HepG2 (cell line): Measurements from ENCODE around the gene PDYN. TPM values are rescaled to one million over a fixed set of nuclear protein-coding genes. Genes with fewer than 3 reads are reported as not detected.
A peak's percentile ranks its signal among the peaks of the same experiment; 100 is the strongest.

ENCODE experiments used
- CAMTA2 ChIP-seq: sonication (generic); formaldehyde crosslinking; IDR thresholded peaks from 2 replicates; pipeline ENCODE4 v1.4.0; 2020; ENCODE audit warnings: mild to moderate bottlenecking, missing genetic modification reagents, borderline replicate concordance
- CREB1 ChIP-seq, 2 experiments: fragments of 450-650 bp in 1 of 2; IDR thresholded peaks; 2 replicates each; pipeline ENCODE4 v1.6.1; 2016 to 2017; ENCODE audit warnings: control low read depth in 1 of 2, mild to moderate bottlenecking in 1 of 2, missing compliant biosample characterization in 1 of 2, missing genetic modification characterization in 1 of 2
- DR1 ChIP-seq: sonication (generic); formaldehyde crosslinking; IDR thresholded peaks from 2 replicates; pipeline ENCODE4 v1.8.0; 2021; ENCODE audit warnings: mild to moderate bottlenecking, missing genetic modification reagents, inconsistent platforms
- FOXK2 ChIP-seq: fragments of 450-650 bp; IDR thresholded peaks from 2 replicates; pipeline ENCODE4 v1.6.1; 2016
- HOXA7 ChIP-seq: sonication (generic); formaldehyde crosslinking; IDR thresholded peaks from 2 replicates; pipeline ENCODE4 v1.8.1; 2022; ENCODE audit warnings: mild to moderate bottlenecking, missing genetic modification reagents, moderate library complexity
- MIXL1 ChIP-seq: IDR thresholded peaks from 2 replicates; pipeline ENCODE4 v1.6.1; 2016
- WIZ ChIP-seq: sonication (generic); formaldehyde crosslinking; IDR thresholded peaks from 2 replicates; pipeline ENCODE4 v1.5.1; 2020; ENCODE audit warnings: mild to moderate bottlenecking, missing genetic modification reagents
- ZKSCAN1 ChIP-seq: fragments of 150-350 bp; IDR thresholded peaks from 2 replicates; pipeline ENCODE4 v1.6.1; 2014; ENCODE audit warnings: low read length
- ZMAT3 ChIP-seq: sonication (generic); formaldehyde crosslinking; conservative IDR thresholded peaks from 2 replicates; pipeline ENCODE4 v1.7.0; 2021; ENCODE audit warnings: missing genetic modification reagents
- ZNF484 ChIP-seq: sonication (generic); formaldehyde crosslinking; IDR thresholded peaks from 2 replicates; pipeline ENCODE4 v1.5.1; 2020; ENCODE audit warnings: mild to moderate bottlenecking, low read depth, missing genetic modification reagents, borderline replicate concordance
- ZNF747 ChIP-seq: sonication (generic); formaldehyde crosslinking; IDR thresholded peaks from 2 replicates; pipeline ENCODE4 v1.8.1; 2023; ENCODE audit warnings: missing genetic modification reagents, mild to moderate bottlenecking, borderline replicate concordance
- ZNF768 ChIP-seq: sonication (generic); formaldehyde crosslinking; IDR thresholded peaks from 2 replicates; pipeline ENCODE4 v1.4.0; 2020; ENCODE audit warnings: missing genetic modification reagents
- ZNF773 ChIP-seq: sonication (generic); formaldehyde crosslinking; IDR thresholded peaks from 2 replicates; pipeline ENCODE4 v1.4.0; 2020; ENCODE audit warnings: missing genetic modification reagents, borderline replicate concordance
- ZSCAN25 ChIP-seq: sonication (generic); formaldehyde crosslinking; IDR thresholded peaks from 2 replicates; pipeline ENCODE4 v1.8.0; 2022; ENCODE audit warnings: mild to moderate bottlenecking, missing genetic modification reagents
- polyA plus RNA-seq, 8 experiments: library from polyadenylated mRNA; depleted of rRNA in 3 of 8; stranded (reverse) in 7 of 8; unstranded in 1 of 8; fragments of >200 nt; fragmentation: Illumina TruSeq in 4 of 8; extraction: Trizol in 4 of 8; gene quantifications; 2 replicates each; pipeline versions ENCODE4 v1.2.1 to v1.2.3, GENCODE V29; 2011 to 2016; ENCODE audit warnings: low read depth in 4 of 8, missing spikeins in 1 of 8, mixed read lengths in 1 of 8; ENCODE audit not compliant: insufficient read depth in 1 of 8
- total RNA-seq, 5 experiments: library from RNA; depleted of rRNA; stranded (reverse); fragments of >200 nt; fragmentation: Illumina TruSeq; extraction: Trizol; gene quantifications; 2 replicates each; pipeline ENCODE4 v1.2.3, GENCODE V29; 2016; ENCODE audit warnings: low read depth in 1 of 5
- TF ChIP-seq, protein P1 (sequence below): sonication (generic); formaldehyde crosslinking; IDR thresholded peaks from 2 replicates; pipeline ENCODE4 v1.4.0; 2020; ENCODE audit warnings: mild to moderate bottlenecking, low read depth, missing genetic modification reagents
- TF ChIP-seq, protein P2 (sequence below): IDR thresholded peaks from 2 replicates; pipeline ENCODE4 v1.6.1; 2016; ENCODE audit warnings: low read depth, borderline replicate concordance
- TF ChIP-seq, protein P3 (sequence below): sonication (generic); formaldehyde crosslinking; IDR thresholded peaks from 2 replicates; pipeline ENCODE4 v1.5.0; 2020; ENCODE audit warnings: missing genetic modification reagents, mild to moderate bottlenecking, borderline replicate concordance
- TF ChIP-seq, protein P4 (sequence below): sonication (generic); formaldehyde crosslinking; conservative IDR thresholded peaks from 2 replicates; pipeline ENCODE4 v1.4.0; 2020; ENCODE audit warnings: missing genetic modification reagents
- TF ChIP-seq, protein P5 (sequence below): sonication (generic); formaldehyde crosslinking; IDR thresholded peaks from 2 replicates; pipeline ENCODE4 v1.5.1; 2020; ENCODE audit warnings: mild to moderate bottlenecking, missing genetic modification reagents, borderline replicate concordance

PDYN gene
- total and polyA plus RNA-seq, 2 of the 13 experiments (the other 11 are each of a cell fraction or from before 2014, with no cell fraction given), result not detected

DNA sequence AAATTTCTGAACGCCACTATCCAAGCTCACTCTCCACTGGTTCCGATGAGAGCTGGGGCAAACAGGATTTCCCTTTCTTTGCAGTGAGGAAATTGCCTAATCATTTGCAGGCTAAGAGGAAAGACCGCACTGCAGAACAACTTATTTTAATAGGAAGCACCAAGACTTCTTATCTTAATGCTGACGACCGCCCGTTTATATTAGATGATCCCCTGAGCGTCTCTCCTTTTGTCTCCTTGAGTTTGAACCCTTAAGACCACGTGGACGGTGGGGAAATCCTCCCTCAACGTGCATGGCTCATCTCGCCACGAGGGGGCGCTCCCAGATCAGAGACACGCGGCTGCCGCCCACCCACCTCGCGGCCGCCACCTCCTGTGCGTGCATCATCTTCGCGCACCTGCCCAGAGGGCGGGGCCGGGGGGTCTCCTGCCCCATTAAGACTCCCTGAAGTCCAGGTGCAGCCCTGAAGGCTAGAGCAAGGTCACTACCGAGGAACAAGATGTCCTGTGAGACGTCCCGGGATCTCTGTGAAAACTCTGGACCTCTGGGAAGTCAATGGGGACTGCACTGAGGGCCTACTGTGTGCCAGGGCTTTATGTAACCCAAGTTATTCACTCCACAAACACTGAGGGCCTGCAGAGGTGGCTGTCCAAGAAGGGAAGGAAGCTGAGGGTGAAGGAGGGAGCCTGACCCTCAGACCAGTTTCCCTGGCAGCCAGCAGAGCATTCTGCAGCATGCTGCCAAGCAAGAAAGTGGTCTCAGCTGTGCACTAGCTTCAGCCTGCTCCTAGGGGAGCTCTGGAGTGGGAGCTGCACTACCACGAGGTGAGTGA, 28.1 kb downstream of the PDYN start (continued):
- no peak for TF ChIP-seq ZNF484
- TF ChIP-seq ZNF747 (CRISPR knock-in tag), result peak; percentile 68; the same call in 1 of the 2 replicates
- peak; percentile 81; the same call in 1 of the 2 replicates for TF ChIP-seq ZNF768
- no peak for TF ChIP-seq DR1 (CRISPR knock-in tag)
- TF ChIP-seq, protein P1, sequence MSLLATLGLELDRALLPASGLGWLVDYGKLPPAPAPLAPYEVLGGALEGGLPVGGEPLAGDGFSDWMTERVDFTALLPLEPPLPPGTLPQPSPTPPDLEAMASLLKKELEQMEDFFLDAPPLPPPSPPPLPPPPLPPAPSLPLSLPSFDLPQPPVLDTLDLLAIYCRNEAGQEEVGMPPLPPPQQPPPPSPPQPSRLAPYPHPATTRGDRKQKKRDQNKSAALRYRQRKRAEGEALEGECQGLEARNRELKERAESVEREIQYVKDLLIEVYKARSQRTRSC, result no peak
- TF ChIP-seq, protein P2, sequence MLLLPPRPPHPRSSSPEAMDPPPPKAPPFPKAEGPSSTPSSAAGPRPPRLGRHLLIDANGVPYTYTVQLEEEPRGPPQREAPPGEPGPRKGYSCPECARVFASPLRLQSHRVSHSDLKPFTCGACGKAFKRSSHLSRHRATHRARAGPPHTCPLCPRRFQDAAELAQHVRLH (CRISPR knock-in tag), result peak; percentile 50; the same call in 1 of the 2 replicates
- TF ChIP-seq, protein P3, sequence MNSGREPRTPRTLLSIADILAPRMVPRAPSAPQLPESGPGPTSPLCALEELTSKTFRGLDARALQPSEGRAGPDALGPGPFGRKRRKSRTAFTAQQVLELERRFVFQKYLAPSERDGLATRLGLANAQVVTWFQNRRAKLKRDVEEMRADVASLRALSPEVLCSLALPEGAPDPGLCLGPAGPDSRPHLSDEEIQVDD (CRISPR knock-in tag), result no peak
- no peak for TF ChIP-seq CAMTA2
- TF ChIP-seq, protein P4, sequence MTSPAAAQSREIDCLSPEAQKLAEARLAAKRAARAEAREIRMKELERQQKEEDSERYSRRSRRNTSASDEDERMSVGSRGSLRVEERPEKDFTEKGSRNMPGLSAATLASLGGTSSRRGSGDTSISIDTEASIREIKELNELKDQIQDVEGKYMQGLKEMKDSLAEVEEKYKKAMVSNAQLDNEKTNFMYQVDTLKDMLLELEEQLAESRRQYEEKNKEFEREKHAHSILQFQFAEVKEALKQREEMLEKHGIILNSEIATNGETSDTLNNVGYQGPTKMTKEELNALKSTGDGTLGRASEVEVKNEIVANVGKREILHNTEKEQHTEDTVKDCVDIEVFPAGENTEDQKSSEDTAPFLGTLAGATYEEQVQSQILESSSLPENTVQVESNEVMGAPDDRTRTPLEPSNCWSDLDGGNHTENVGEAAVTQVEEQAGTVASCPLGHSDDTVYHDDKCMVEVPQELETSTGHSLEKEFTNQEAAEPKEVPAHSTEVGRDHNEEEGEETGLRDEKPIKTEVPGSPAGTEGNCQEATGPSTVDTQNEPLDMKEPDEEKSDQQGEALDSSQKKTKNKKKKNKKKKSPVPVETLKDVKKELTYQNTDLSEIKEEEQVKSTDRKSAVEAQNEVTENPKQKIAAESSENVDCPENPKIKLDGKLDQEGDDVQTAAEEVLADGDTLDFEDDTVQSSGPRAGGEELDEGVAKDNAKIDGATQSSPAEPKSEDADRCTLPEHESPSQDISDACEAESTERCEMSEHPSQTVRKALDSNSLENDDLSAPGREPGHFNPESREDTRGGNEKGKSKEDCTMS (CRISPR knock-in tag), result no peak
- TF ChIP-seq MIXL1 (CRISPR knock-in tag), result no peak
- peak; percentile 88 for TF ChIP-seq ZKSCAN1
- no peak for TF ChIP-seq ZSCAN25 (CRISPR knock-in tag)
- TF ChIP-seq CREB1 (IDR thresholded peaks at IDR 0.05), result no peak
- no peak for TF ChIP-seq CREB1 (CRISPR knock-in tag; IDR thresholded peaks at IDR 0.05)
- no peak; the same call in 1 of the 2 replicates for TF ChIP-seq ZMAT3 (CRISPR knock-in tag)
- TF ChIP-seq, protein P5, sequence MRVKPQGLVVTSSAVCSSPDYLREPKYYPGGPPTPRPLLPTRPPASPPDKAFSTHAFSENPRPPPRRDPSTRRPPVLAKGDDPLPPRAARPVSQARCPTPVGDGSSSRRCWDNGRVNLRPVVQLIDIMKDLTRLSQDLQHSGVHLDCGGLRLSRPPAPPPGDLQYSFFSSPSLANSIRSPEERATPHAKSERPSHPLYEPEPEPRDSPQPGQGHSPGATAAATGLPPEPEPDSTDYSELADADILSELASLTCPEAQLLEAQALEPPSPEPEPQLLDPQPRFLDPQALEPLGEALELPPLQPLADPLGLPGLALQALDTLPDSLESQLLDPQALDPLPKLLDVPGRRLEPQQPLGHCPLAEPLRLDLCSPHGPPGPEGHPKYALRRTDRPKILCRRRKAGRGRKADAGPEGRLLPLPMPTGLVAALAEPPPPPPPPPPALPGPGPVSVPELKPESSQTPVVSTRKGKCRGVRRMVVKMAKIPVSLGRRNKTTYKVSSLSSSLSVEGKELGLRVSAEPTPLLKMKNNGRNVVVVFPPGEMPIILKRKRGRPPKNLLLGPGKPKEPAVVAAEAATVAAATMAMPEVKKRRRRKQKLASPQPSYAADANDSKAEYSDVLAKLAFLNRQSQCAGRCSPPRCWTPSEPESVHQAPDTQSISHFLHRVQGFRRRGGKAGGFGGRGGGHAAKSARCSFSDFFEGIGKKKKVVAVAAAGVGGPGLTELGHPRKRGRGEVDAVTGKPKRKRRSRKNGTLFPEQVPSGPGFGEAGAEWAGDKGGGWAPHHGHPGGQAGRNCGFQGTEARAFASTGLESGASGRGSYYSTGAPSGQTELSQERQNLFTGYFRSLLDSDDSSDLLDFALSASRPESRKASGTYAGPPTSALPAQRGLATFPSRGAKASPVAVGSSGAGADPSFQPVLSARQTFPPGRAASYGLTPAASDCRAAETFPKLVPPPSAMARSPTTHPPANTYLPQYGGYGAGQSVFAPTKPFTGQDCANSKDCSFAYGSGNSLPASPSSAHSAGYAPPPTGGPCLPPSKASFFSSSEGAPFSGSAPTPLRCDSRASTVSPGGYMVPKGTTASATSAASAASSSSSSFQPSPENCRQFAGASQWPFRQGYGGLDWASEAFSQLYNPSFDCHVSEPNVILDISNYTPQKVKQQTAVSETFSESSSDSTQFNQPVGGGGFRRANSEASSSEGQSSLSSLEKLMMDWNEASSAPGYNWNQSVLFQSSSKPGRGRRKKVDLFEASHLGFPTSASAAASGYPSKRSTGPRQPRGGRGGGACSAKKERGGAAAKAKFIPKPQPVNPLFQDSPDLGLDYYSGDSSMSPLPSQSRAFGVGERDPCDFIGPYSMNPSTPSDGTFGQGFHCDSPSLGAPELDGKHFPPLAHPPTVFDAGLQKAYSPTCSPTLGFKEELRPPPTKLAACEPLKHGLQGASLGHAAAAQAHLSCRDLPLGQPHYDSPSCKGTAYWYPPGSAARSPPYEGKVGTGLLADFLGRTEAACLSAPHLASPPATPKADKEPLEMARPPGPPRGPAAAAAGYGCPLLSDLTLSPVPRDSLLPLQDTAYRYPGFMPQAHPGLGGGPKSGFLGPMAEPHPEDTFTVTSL, result no peak
- no peak for TF ChIP-seq WIZ (CRISPR knock-in tag)
- TF ChIP-seq FOXK2, result no peak
- TF ChIP-seq ZNF773, result no peak
- no peak for TF ChIP-seq HOXA7 (CRISPR knock-in tag)
